Glomerular endothelial cell (primary cell): Measurements from ENCODE around the gene LCP2. TPM values are rescaled to one million over a fixed set of nuclear protein-coding genes. Genes with fewer than 3 reads are reported as not detected.
"Not testable (repeated sequence)": the region's sequence is repeated elsewhere in the genome, so short reads cannot be mapped to it uniquely, and the experiment has no call there.

Experiments
- DNase-seq: peaks from one replicate; pipeline ENCODE4 v3.0.0-alpha.2; 2011; ENCODE audit warnings: low read depth, low spot score; ENCODE audit errors: extremely low read depth
- total RNA-seq: library from RNA; depleted of rRNA; stranded (reverse); fragments of >200 nt; gene quantifications from 2 replicates; pipeline ENCODE4 v1.2.3, GENCODE V29; 2015

LCP2 gene
- total RNA-seq, 1 donor from 2014 or later: 5.7 TPM

- DNase-seq: no peak
These were observed 46.1 kb downstream of the LCP2 start for GRCh38 chr5:170251462-170251861.

GRCh38 chr5:170250810-170251317, 46.7 kb downstream of the LCP2 start:
- DNase-seq: no peak

GRCh38 chr5:170249355-170249754, 48.2 kb downstream of the LCP2 start:
- DNase-seq: no peak

- not testable (repeated sequence) for DNase-seq
These were observed 48.7 kb downstream of the LCP2 start for GRCh38 chr5:170248931-170249227.

GRCh38 chr5:170248172-170248930, 49.2 kb downstream of the LCP2 start:
- no peak for DNase-seq

GRCh38 chr5:170247363-170247762, 50.2 kb downstream of the LCP2 start:
- no peak for DNase-seq

- DNase-seq: no peak
These were observed 51.3 kb downstream of the LCP2 start for GRCh38 chr5:170246126-170246870.

GRCh38 chr5:170245436-170245835, 52.1 kb downstream of the LCP2 start:
- DNase-seq: not testable (repeated sequence)

- DNase-seq: no peak
These were observed 59.0 kb downstream of the LCP2 start for GRCh38 chr5:170238456-170239196.

GRCh38 chr5:170235876-170236864, 61.4 kb downstream of the LCP2 start:
- no peak for DNase-seq

GRCh38 chr5:170233358-170233892, 64.2 kb downstream of the LCP2 start:
- no peak for DNase-seq

GRCh38 chr5:170232786-170233185, 64.8 kb downstream of the LCP2 start, which contains the start of gene C5orf58:
C5orf58 (plus strand) TSS chr5:170232985; CDS start chr5:170234977, 1,992 bp downstream.
- no peak for DNase-seq

GRCh38 chr5:170228762-170229435, 68.7 kb downstream of the LCP2 start:
- no peak for DNase-seq

GRCh38 chr5:170226661-170227060, 70.9 kb downstream of the LCP2 start:
- no peak for DNase-seq

GRCh38 chr5:170226129-170226615, 71.4 kb downstream of the LCP2 start:
- DNase-seq: no peak

GRCh38 chr5:170225326-170226128, 72.0 kb downstream of the LCP2 start:
- DNase-seq: no peak

GRCh38 chr5:170223906-170224305, 73.7 kb downstream of the LCP2 start:
- no peak for DNase-seq

- no peak for DNase-seq
These were observed 74.2 kb downstream of the LCP2 start for GRCh38 chr5:170223360-170223759.
